ENCODE measurements around the gene BBLN.
A peak's percentile ranks its signal among the peaks of the same experiment; 100 is the strongest.

BBLN gene

GRCh38 chr9:128145951-128146351, 14.1 kb upstream of the BBLN start:
- no peak for ATAC-seq

DNA sequence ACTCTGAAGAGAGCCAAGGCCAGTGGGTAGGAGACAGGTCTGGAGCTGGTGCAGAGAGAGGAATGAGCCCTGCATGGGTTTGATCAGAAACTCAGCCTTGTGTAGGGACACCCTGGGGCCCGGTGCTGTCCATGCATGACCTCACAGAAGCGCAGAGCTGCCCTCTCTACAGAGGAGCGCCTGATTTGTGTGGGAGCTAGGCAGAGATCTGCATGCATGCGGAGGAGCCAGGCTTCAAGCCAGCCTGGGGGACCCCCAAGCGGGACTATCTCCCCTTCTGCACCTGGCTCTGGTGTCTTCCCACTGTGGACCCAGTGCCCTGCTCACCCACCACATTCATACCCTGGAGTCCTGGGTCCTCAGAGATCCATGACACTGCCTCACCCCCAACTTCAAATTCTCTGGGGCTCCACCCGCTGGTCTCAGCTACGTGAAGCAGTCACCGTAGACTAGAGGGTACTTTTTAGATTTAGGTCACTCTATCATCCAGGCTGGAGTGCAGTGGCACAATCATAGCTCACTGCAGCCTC, 13.4 kb upstream of the BBLN start:
- no peak for ATAC-seq

GRCh38 chr9:128148509-128149000, 11.5 kb upstream of the BBLN start:
- ATAC-seq: no peak

DNA sequence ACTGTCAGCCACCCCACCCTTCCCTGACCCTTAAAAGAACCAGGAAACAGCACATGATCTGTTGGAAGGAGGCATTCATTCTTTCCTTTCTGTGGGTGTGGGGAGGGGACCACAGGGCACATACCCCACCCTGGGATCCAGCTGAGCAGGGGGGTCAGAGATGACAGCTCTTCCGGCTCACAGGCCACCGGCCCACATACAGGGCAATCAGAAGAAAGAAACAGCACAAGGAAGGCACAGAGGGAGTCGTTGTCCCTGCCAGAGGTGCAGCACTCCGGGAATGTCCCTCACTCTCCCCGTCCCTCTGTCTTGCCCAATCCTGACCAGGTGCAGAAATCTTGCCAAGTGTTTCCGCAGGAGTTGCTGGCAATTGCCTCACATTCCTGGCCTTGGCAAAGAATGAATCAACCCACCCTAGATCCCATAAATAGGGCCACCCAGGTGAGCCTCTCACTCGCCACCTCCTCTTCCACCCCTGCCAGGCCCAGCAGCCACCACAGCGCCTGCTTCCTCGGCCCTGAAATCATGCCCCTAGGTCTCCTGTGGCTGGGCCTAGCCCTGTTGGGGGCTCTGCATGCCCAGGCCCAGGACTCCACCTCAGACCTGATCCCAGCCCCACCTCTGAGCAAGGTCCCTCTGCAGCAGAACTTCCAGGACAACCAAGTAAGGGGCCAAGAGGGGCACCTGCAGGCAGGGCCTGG, 10.9 kb upstream of the BBLN start, which contains the start of gene LCN2:
Gene LCN2 (plus strand): TSS at position 453 of the 701 bp plus-strand sequence. CDS start 73 bp downstream, at position 526.
- ATAC-seq: no peak

GRCh38 chr9:128149951-128150593, 10.0 kb upstream of the BBLN start:
- ATAC-seq: no peak

DNA sequence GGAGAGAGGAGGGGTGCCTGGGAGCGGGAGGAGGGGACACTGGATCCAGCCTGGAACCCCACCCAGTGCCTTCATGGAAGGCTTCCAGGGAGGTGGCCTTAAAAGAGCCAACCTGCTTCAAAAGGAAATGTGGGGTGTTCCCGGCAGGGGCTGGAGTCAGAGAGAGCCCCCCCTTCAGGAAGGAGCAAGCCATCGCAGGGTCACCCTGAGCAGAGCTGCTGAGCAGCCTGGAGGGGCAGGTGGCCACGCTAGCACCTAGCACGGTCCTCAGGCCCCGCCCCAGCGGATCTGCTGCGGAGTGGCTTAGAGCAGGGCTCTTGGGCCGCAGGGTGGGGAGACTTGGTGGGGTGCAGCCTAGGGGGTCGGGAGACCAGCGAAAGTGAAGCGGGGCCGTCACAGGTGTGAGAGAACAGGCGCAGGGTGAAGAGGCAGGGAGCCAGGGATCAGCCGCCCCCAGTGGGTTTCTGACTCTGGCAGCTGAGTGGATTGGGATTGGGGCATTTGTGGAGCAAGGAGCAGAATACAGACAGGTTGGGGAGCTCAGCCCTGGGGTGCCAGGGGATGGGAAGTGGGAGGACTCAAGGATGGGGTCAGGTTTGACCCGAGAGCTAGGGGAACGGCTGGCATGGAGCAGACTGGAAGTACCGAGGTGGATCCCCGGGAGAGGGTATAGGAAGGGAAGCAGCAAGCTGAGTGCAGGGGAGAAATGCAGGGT, 9.3 kb upstream of the BBLN start:
- no peak for ATAC-seq

DNA sequence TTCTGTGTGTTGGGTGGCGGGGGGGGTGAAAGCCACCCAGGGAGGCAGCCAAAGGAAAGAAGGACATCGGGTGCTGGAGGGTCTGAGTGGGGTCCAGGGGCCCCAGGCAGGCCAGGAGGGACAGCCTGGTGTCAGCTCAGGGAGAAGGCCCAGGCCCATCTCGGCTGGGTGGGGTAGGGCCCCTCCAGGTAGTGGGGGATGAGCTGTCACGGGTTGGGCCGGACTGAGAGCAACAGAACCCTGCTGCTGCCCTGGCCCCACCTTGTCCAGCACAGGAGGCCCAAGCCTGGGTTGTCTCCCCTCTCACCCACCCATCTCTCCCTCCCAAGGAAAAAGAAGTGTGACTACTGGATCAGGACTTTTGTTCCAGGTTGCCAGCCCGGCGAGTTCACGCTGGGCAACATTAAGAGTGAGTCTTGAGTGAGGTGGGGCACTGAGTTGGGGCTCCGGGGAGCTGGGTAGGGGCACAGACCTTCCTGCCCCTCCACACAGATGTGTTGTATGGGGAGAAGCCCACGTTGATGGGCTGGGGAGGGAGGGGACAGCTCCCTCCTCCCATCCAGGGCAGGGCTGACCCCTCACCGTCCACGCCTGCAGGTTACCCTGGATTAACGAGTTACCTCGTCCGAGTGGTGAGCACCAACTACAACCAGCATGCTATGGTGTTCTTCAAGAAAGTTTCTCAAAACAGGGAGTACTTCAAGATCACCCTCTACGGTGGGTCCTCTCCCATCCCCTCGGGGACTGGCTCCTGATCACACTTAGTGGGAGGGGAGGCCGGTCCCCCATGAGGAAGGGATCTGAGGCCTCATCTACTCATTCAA, 8.5 kb upstream of the BBLN start:
- no peak for ATAC-seq

GRCh38 chr9:128152133-128153059, 7.7 kb upstream of the BBLN start:
- no peak for ATAC-seq

GRCh38 chr9:128153060-128153946, 6.8 kb upstream of the BBLN start:
- no peak for ATAC-seq

DNA sequence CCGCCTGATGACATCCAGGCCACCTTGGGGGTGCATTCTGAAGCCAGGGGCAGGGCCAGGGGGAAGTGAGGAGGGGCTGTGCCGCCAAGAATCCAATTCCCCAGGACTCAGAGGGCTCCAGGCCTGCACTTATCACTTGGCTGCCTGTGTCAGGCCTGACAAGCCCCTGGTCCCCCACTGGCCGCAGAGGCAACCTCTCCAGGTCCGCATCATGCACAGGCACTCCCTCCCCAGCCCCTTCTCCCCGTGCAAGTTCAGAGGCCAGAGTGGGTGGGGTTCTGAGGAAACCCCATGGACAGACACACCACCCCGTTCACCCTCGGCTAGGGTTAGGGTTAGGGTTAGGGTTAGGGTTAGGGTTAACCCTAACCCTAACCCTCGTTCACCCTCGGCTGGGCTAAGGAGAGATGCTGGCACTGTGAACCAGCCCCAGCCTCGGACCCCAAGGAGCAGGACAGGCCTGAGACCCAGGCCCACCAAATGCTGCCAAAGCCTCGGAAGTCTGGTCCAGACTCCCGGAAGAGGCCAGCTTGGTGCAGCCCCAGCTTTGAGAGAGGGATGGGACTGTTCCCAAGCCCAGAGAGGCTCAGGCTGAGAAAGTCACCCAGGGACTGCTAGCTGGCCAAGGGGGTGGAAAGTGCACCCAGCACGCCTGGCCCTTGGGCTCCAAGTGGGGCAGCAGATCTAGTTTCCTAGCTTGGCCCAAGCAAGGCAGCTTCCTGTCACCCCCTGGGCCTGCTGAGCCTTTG, 5.9 kb upstream of the BBLN start:
- ATAC-seq: no peak

DNA sequence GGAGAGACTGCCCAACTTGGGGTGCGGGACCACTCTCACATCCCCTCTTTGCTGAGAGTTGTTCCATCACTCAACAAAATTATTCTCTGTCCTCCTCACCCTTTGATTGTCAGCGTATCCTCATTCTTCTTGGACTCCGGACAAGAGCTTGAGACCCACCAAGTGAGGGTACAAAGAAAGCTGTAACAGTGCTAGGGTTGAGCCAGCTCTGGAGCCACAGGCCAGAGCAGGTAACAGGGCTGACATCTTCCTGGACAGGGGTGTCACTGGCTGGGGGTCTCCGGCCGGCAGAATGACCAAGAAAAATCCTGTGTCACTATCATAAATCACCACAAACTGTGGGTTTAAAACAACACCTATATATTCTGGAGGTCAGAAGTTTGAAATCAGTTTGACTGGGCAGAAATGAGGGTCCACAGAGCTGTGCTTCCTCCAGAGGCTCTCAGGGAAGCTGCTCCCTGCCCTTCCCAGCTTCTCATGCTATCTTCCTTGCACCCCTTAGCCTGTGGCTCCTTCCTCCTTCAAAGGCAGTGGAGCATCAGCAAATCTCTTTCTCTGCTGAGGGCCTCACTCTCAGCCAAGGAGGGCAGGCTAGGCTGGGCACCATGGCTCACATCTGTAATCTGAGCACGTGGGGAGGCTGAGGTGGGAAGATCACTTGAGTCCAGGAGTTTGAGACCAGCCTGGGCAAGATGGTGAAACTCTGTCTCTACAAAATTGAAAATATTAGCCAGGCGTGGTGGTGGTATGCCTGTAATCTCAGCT, 4.1 kb upstream of the BBLN start:
- ATAC-seq: no peak

GRCh38 chr9:128159522-128159783, 612 bp upstream of the BBLN start:
- peak; percentile 19 to 21 for ATAC-seq

DNA sequence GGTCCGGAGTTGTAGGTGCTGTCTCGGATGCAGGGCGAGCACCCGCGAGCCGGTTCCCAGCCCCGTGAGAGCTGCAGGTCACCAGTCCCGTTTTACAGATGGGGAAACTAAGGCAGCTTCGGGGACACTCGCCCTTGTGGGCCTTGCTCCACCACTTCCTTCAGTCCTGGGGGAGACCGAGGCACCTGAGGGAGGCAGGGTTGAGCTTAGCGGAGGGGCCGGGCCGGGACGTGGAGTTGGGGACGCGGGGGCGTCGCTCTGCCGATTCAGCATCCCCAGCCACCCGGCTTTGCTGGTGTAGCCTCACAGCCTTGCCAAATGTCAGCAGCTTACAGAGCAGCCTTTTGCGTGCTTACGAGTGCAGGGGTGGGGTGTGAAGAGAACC, 530 bp downstream of the BBLN start:
- peak; percentile 28 to 49 for ATAC-seq

GRCh38 chr9:128161215-128161902, 1.3 kb downstream of the BBLN start:
- no peak for ATAC-seq

DNA sequence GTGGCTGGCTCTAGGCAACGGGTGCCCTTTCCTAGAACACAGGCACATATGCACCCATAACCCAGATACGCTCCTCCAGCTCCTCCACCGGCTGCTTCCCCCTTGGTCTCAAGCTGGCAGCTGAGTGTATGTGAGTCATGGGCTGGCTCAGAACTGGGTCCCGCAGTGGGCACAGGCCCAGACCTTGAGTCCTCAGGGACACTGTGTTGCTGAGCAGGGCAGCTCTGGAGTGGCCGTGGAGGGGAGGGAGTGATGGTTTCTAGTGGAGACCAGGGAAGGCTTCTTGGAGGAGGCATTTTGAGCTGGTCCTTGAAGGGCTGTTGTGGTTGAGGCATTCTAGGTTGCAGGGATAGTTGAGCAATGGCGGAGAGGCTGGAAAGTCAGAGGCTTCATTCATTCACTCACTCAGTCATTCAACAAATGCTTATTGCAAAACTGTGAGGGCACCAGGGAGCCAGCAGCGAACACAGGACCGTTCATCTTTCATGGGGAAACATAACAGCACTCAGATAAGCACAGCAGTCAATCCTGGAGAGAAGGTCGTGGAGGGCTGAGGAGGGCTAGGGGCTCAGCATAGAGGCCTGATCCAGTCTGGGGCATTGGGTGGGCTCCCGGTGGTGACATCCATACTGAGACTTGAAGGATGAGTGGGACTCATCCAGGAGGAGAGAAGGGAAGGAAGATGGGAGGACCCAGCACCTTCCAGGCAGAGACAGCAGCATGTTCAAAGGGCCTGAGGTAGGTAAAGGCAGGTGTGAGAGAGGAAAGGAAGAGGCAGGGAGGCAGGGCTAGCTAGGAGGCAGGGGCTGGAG, 2.4 kb downstream of the BBLN start:
- no peak for ATAC-seq

DNA sequence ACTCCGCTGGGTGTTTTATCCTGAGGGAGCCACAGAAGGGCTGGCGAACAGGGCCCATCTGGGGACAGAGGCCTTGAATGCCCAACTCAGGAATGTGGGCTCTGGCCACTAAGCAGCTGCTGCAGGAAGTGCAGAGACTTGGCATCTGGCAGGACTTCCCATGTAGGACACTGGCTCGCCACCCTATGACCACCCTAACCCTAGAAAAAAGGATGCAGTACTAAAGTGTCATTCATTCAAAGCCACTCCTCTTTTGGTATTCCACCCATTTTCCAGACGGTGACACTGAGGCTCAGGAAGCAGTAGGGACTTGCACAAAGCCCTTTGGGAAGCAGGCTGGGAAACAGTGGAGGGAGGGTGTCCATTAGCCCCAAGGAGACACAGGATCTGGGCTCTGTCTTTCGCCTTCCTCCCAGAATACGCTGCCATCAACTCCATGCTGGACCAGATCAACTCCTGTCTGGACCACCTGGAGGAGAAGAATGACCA, 3.0 kb downstream of the BBLN start:
- ATAC-seq: no peak
